B cell (primary cell): ENCODE measurements around the gene GTF2H4. TPM values are rescaled to one million over a fixed set of nuclear protein-coding genes. Genes with fewer than 3 reads are reported as not detected.

Experiments
- ATAC-seq: fragments of 200-7000 bp; cut with Tn5 transposase; one replicate; pipeline ENCODE4 v1.10.0; 2021; ENCODE audit warnings: low read depth, mild to moderate bottlenecking, moderate number of reproducible peaks, moderate library complexity
- CTCF ChIA-PET: fragments of 350-600 bp; sonication (Branson Sonifier 250); formaldehyde crosslinking; loops from one replicate; lab custom pipeline; 2021; ENCODE audit warnings: antibody characterized with exemption, inconsistent platforms; lab: Charles Lee
- POLR2A ChIA-PET: fragments of 350-600 bp; sonication (Branson Sonifier 250); formaldehyde crosslinking; loops from one replicate; lab custom pipeline; 2021; ENCODE audit warnings: antibody characterized with exemption; lab: Charles Lee
- DNase-seq: peaks from one replicate; pipeline ENCODE4 v3.0.0; 2013
- H2AFZ ChIP-seq: 2 replicates; pipeline ENCODE4 v1.6.1; 2012; ENCODE audit warnings: mild to moderate bottlenecking, low read depth, low read length; ENCODE audit not compliant: insufficient read depth, poor library complexity, severe bottlenecking
- H3K27ac ChIP-seq, 2 donors: 1 replicate in 1 of 2; 2 replicates in 1 of 2; pipeline ENCODE4 v1.5.1; 2012 to 2013; ENCODE audit warnings: low read length in 2 of 2, mild to moderate bottlenecking in 2 of 2, moderate library complexity in 1 of 2
- H3K27me3 ChIP-seq, 4 experiments: fragments of 200-600 bp in 1 of 4; sonication (generic) in 1 of 4; replicated peaks in 1 of 4; 1 replicate in 2 of 4; 2 replicates in 2 of 4; pipeline versions ENCODE4 v1.6.1 to v1.7.0; 2013 to 2016; ENCODE audit warnings: low read length in 3 of 4, mild to moderate bottlenecking in 2 of 4, mixed read lengths in 1 of 4, moderate library complexity in 1 of 4; ENCODE audit not compliant: insufficient read depth in 4 of 4, control insufficient read depth in 3 of 4; ENCODE audit errors: control extremely low read depth in 1 of 4
- H3K36me3 ChIP-seq, 2 experiments: replicated peaks in 1 of 2; 1 replicate in 1 of 2; 2 replicates in 1 of 2; pipeline versions ENCODE4 v1.6.1 to v1.7.1; 2013; ENCODE audit warnings: low read length in 1 of 2; ENCODE audit not compliant: insufficient read depth in 2 of 2, control insufficient read depth in 1 of 2; ENCODE audit errors: control extremely low read depth in 1 of 2, extremely low read depth in 1 of 2
- H3K4me1 ChIP-seq, 2 donors: fragments of 200-600 bp in 1 of 2; sonication (generic) in 1 of 2; 1 replicate in 1 of 2; 2 replicates in 1 of 2; pipeline versions ENCODE4 v1.5.1 to v1.6.1; 2013 to 2017; ENCODE audit warnings: low read length in 2 of 2; ENCODE audit not compliant: control insufficient read depth in 2 of 2, insufficient read depth in 2 of 2
- H3K4me2 ChIP-seq: replicated peaks from 2 replicates; pipeline ENCODE3; 2012; ENCODE audit warnings: mild to moderate bottlenecking, low read depth, low read length; ENCODE audit not compliant: poor library complexity, severe bottlenecking
- H3K4me3 ChIP-seq, 5 experiments: fragments of 200-600 bp in 1 of 5; sonication (generic) in 1 of 5; 1 replicate in 3 of 5; 2 replicates in 2 of 5; pipeline versions ENCODE4 v1.5.1 to v1.7.0; 2011 to 2016; ENCODE audit warnings: low read length in 4 of 5, mild to moderate bottlenecking in 4 of 5, low read depth in 2 of 5, control low read depth in 1 of 5, moderate library complexity in 1 of 5; ENCODE audit not compliant: insufficient read depth in 1 of 5; ENCODE audit errors: control extremely low read depth in 1 of 5, extremely low read depth in 1 of 5
- H3K79me2 ChIP-seq: fragments of 200-600 bp; sonication (generic); one replicate; pipeline ENCODE4 v1.6.0; 2016; ENCODE audit warnings: low read length; ENCODE audit not compliant: control insufficient read depth, insufficient read depth
- H3K9ac ChIP-seq: fragments of 200-600 bp; sonication (generic); 2 replicates; pipeline ENCODE4 v1.6.1; 2017; ENCODE audit warnings: mild to moderate bottlenecking, low read length, moderate library complexity
- H3K9me3 ChIP-seq, 3 donors: one replicate each; pipeline versions ENCODE4 v1.6.1 to v1.7.1; 2013; ENCODE audit warnings: low read length in 2 of 3; ENCODE audit not compliant: control insufficient read depth in 2 of 3, insufficient read depth in 1 of 3; ENCODE audit errors: control extremely low read depth in 1 of 3
- H4K20me1 ChIP-seq: 2 replicates; pipeline ENCODE4 v1.6.0; 2012; ENCODE audit warnings: mild to moderate bottlenecking, low read length; ENCODE audit not compliant: insufficient read depth, control insufficient read depth, poor library complexity, severe bottlenecking
- H3K27ac Mint-ChIP-seq: one replicate; pipeline ENCODE4 v1.8.0; 2021; ENCODE audit warnings: mixed read lengths
- H3K27me3 Mint-ChIP-seq: one replicate; pipeline ENCODE4 v1.8.0; 2021; ENCODE audit warnings: mixed read lengths
- H3K4me1 Mint-ChIP-seq: one replicate; pipeline ENCODE4 v1.8.0; 2021; ENCODE audit warnings: mixed read lengths
- H3K4me3 Mint-ChIP-seq: one replicate; pipeline ENCODE4 v1.8.0; 2021; ENCODE audit warnings: mixed read lengths
- H3K9me3 Mint-ChIP-seq: one replicate; pipeline ENCODE4 v1.8.0; 2022; ENCODE audit warnings: mixed read lengths; ENCODE audit not compliant: insufficient read depth
- EZH2 ChIP-seq: IDR thresholded peaks from 2 replicates; pipeline ENCODE4 v1.6.1; 2012; ENCODE audit warnings: borderline replicate concordance, low read depth, mild to moderate bottlenecking, moderate library complexity, low read length; ENCODE audit not compliant: insufficient read depth, poor library complexity, severe bottlenecking
- WGBS: methylation state at CpG from one replicate; pipeline ENCODE4 v1.1.5; 2013; ENCODE audit warnings: missing lambda C conversion rate; ENCODE audit not compliant: insufficient coverage; 5-methylcytosine and 5-hydroxymethylcytosine counted together
- intact Hi-C: fragments of 100-400 bp; cut with micrococcal nuclease; formaldehyde crosslinking; loops from one replicate; pipeline ENCODE4 v1.10.0; 2022
- polyA plus RNA-seq: library from polyadenylated mRNA; depleted of rRNA; stranded (reverse); fragments of >200 nt; gene quantifications from 2 replicates; pipeline ENCODE4 v1.2.3, GENCODE V29; 2012
- total RNA-seq, 2 donors: library from RNA; stranded (reverse); fragments of 120-200 nt in 1 of 2; gene quantifications; 1 replicate in 1 of 2; 2 replicates in 1 of 2; pipeline versions ENCODE4 v1.2.3 to v1.2.4, GENCODE V29; 2013 to 2022
- TF ChIP-seq, protein P1 (sequence below): fragments of 200-600 bp; IDR thresholded peaks from one replicate; pipeline ENCODE4 v1.8.0; 2022; ENCODE audit warnings: antibody characterized with exemption, mild to moderate bottlenecking

The GTF2H4 gene
- total and polyA plus RNA-seq, 2 donors (not counting 1 experiment from before 2014, with no cell fraction given): 30.2 to 38.4 TPM

DNA sequence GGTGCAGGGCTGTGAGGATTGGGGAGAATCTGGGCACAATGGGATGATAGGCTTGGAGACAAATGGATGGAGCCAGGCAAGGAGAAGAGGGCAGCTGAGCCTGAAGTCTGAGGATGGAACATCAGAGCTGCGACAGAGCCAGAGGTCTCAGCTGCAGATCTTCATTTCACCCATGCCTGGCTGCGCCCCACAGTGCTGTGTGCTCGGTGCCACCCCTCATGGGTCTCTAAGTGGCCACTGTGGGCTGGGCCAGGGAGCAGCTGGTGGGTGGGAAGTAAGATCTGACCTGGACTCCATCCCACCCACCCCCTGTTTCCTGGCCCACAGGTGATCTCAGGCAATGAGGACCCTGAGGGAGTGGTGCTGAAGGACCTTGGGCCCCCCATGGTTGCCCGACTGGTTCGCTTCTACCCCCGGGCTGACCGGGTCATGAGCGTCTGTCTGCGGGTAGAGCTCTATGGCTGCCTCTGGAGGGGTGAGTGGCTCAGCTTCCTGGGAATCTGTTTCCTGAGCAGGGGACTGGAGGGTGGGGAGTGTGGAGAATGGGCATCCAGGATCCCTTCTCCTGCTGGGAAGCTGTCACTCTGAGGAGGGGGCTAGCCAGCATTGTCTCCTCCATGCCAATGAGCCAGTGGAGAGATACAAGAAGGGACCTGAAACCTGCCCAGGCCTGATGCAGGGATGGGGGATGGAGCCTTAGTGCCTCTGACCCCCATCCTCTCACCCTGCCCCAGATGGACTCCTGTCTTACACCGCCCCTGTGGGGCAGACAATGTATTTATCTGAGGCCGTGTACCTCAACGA, 17.2 kb upstream of the GTF2H4 start:
- peaks cover 16% of the 10 kb centered on the region for H3K4me1 Mint-ChIP-seq

DNA sequence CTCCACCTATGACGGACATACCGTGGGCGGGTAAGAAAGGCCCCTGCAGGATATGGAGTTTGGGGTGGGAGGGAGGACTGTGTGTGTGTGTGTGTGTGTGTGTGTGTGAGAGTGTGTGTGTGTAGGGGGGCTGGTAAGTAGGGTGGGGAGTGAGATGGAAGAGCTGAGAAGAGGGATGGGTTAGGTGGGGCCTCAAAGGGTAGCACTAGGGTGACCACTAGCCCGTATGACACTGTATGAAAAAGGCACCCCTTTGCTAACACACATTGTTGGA, 16.6 kb upstream of the GTF2H4 start:
- Histone ChIP-seq H3K4me1 (peaks cover 6 to 10% of the 10 kb centered on the region in 2 donors), H3K27ac (no peak overlapping the region), H3K79me2 (peaks cover 56% of the 10 kb centered on the region), H3K27me3 (no peaks in the 10 kb centered on the region), H3K4me3 (no peak overlapping the region), H2AFZ (no peak overlapping the region), H4K20me1 (peaks cover 64% of the 10 kb centered on the region), H3K4me2 (no peak overlapping the region), H3K9ac (no peak overlapping the region), H3K9me3 (no peaks in the 10 kb centered on the region), H3K36me3 (peaks cover 0 to 60% of the 10 kb centered on the region in 2 experiments)
- ChIA-PET CTCF (interaction anchor here (1.5 to 1.6 kb wide), 2 partner anchors 24 to 70 kb away, joined by 3 to 4 read pairs; no protein-coding TSS in a partner anchor), POLR2A (no interaction called here)
- Mint-ChIP-seq H3K4me1 (peaks cover 11% of the 10 kb centered on the region), H3K4me3 (no peak overlapping the region), H3K9me3 (no peaks in the 10 kb centered on the region), H3K27ac (no peak overlapping the region), H3K27me3 (no peaks in the 10 kb centered on the region)
- WGBS: 83% methylated on average over 1 of the region's 4 CpGs
- DNase-seq (no peak), ATAC-seq (no peak)
- no peak for TF ChIP-seq EZH2
- intact Hi-C loops: no loop called here

More for the DNA sequence above, 17.2 kb upstream of the GTF2H4 start:
- Histone ChIP-seq H3K27me3 (no peaks in the 10 kb centered on the region), H3K4me3 (no peak overlapping the region), H2AFZ (no peak overlapping the region), H4K20me1 (peaks cover 69% of the 10 kb centered on the region), H3K9me3 (no peaks in the 10 kb centered on the region), H3K79me2 (peaks cover 62% of the 10 kb centered on the region), H3K4me2 (no peak overlapping the region), H3K27ac (no peak overlapping the region), H3K4me1 (peaks cover 12 to 16% of the 10 kb centered on the region in 2 donors), H3K36me3 (peaks cover 0 to 59% of the 10 kb centered on the region in 2 experiments), H3K9ac (no peak overlapping the region)
- no peak overlapping the region for H3K4me3 Mint-ChIP-seq
- 96% methylated on average over 8 of the region's 12 CpGs for WGBS
- TF ChIP-seq, protein P1, sequence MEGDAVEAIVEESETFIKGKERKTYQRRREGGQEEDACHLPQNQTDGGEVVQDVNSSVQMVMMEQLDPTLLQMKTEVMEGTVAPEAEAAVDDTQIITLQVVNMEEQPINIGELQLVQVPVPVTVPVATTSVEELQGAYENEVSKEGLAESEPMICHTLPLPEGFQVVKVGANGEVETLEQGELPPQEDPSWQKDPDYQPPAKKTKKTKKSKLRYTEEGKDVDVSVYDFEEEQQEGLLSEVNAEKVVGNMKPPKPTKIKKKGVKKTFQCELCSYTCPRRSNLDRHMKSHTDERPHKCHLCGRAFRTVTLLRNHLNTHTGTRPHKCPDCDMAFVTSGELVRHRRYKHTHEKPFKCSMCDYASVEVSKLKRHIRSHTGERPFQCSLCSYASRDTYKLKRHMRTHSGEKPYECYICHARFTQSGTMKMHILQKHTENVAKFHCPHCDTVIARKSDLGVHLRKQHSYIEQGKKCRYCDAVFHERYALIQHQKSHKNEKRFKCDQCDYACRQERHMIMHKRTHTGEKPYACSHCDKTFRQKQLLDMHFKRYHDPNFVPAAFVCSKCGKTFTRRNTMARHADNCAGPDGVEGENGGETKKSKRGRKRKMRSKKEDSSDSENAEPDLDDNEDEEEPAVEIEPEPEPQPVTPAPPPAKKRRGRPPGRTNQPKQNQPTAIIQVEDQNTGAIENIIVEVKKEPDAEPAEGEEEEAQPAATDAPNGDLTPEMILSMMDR: no peak
- TF ChIP-seq EZH2: no peak
- intact Hi-C loops: no loop called here
- DNase-seq (no peak), ATAC-seq (no peak)
- no peaks in the 10 kb centered on the region for H3K27me3 Mint-ChIP-seq
- H3K9me3 Mint-ChIP-seq: no peaks in the 10 kb centered on the region
- CTCF ChIA-PET: interaction anchor here (1.5 to 2.0 kb wide), 3 partner anchors 25 to 69 kb away, joined by 3 to 6 read pairs (median 4); no protein-coding TSS in a partner anchor
- POLR2A ChIA-PET: no interaction called here
- no peak overlapping the region for H3K27ac Mint-ChIP-seq
